Adrenal gland (tissue), 12 donors: Measurements from ENCODE around the gene PTPRF. TPM values are rescaled to one million over a fixed set of nuclear protein-coding genes. Genes with fewer than 3 reads are reported as not detected.

Experiments used
- DNase-seq, 7 donors: peaks; one replicate each; pipeline ENCODE4 v3.0.0-alpha.2; 2019 to 2020
- H3K27ac ChIP-seq, 5 donors: fragments of 200-600 bp; sonication (generic) in 4 of 5; 1 replicate in 3 of 5; 2 replicates in 2 of 5; pipeline versions ENCODE4 v1.5.1 to v1.8.0; 2016 to 2020; ENCODE audit warnings: mild to moderate bottlenecking in 1 of 5
- H3K27me3 ChIP-seq: fragments of 200-600 bp; 2 replicates; pipeline ENCODE4 v1.8.0; 2021
- H3K36me3 ChIP-seq, 2 donors: fragments of 200-600 bp; replicated peaks in 1 of 2; 1 replicate in 1 of 2; 2 replicates in 1 of 2; pipeline versions ENCODE4 v1.5.1 to v1.8.0; 2018 to 2022
- H3K4me1 ChIP-seq, 2 donors: fragments of 200-600 bp; replicated peaks in 1 of 2; 1 replicate in 1 of 2; 2 replicates in 1 of 2; pipeline versions ENCODE4 v1.5.1 to v1.8.0; 2018 to 2021
- H3K4me3 ChIP-seq, 4 donors: fragments of 200-600 bp; sonication (generic) in 3 of 4; one replicate each; pipeline ENCODE4 v1.5.1; 2016 to 2018
- H3K9me3 ChIP-seq, 3 donors: fragments of 200-600 bp; sonication (generic) in 1 of 3; replicated peaks in 1 of 3; 1 replicate in 2 of 3; 2 replicates in 1 of 3; pipeline versions ENCODE4 v1.5.1 to v1.8.0; 2016 to 2021
- CTCF ChIP-seq, 6 experiments: fragments of 450-650 bp in 4 of 6; fragments of 200-600 bp in 2 of 6; sonication (generic) in 1 of 6; IDR thresholded peaks; 1 replicate in 5 of 6; 2 replicates in 1 of 6; pipeline versions ENCODE4 v1.5.1 to v1.8.0; 2016 to 2021; ENCODE audit warnings: antibody characterized with exemption in 6 of 6, mild to moderate bottlenecking in 2 of 6, moderate library complexity in 1 of 6
- POLR2A ChIP-seq, 2 donors: fragments of 450-650 bp; IDR thresholded peaks; one replicate each; pipeline ENCODE4 v1.6.1; 2017; ENCODE audit warnings: antibody characterized with exemption in 2 of 2, mild to moderate bottlenecking in 2 of 2, moderate library complexity in 1 of 2
- WGBS, 4 donors: extraction: QIAGEN DNeasy Blood & Tissue Kit in 2 of 4; methylation state at CpG; one replicate each; pipeline versions ENCODE4 v1.1.5 to v1.1.7; 2013 to 2017; 5-methylcytosine and 5-hydroxymethylcytosine counted together
- intact Hi-C, 2 donors: fragments of 100-400 bp; cut with DNase I; formaldehyde crosslinking; loops; one replicate each; pipeline versions ENCODE4 v1.14.1 to v1.15.0; 2022 to 2023
- polyA plus RNA-seq, 3 donors: library from polyadenylated mRNA; stranded (reverse); fragments of 200-250 nt in 2 of 3; fragments of 350-450 nt in 1 of 3; fragmentation: Illumina TruSeq in 1 of 3; extraction: RNeasy Lipid Tissue Mini Kit (QIAGEN cat#74804) in 1 of 3; gene quantifications; one replicate each; pipeline ENCODE4 v1.2.3, GENCODE V29; 2013 to 2014
- total RNA-seq, 9 donors: library from RNA; depleted of rRNA in 4 of 9; stranded (reverse); fragments of >200 nt in 4 of 9; fragments of 120-200 nt in 1 of 9; fragmentation: NEBNext Ultra II Directional in 1 of 9; extraction: Animal tissue kit (Norgen Biotek cat#: 25700) in 1 of 9; gene quantifications; one replicate each; pipeline versions ENCODE4 v1.1.0 to v1.2.4, GENCODE V29; 2013 to 2023
- donor health status: healthy with polysubstance abuse.
- donor health status: Bipolar disorder and iron deficiency.
- donor health status: DM: yes; HTN: yes; CAD: no.
- donor health status: DM: no; HTN: no; CAD: no.
- donor health status: DM: no; HTN: no; CAD: no.
- donor health status: DM: yes; HTN: yes; CAD: no.

The PTPRF gene
- total and polyA plus RNA-seq, 12 donors: 9.2 to 92.0 (median 30.1) TPM

GRCh38 chr1:43488165-43488564 is 42.5 kb upstream of the PTPRF start:
- H3K4me1 ChIP-seq: no peaks in the 10 kb centered on the region
- H3K4me3 ChIP-seq: no peak overlapping the region
- peaks cover 0 to 11% (median 3%) of the 10 kb centered on the region in 3 donors for H3K9me3 ChIP-seq
- intact Hi-C loops: no loop called here
- H3K27me3 ChIP-seq: no peaks in the 10 kb centered on the region
- no peak for DNase-seq
- H3K27ac ChIP-seq: no peak overlapping the region
- WGBS, 4 donors: 35 to 57% (median 49%) methylated on average over 1 of the region's 1 CpG
- no peak for TF ChIP-seq POLR2A (IDR thresholded peaks at IDR 0.05)
- TF ChIP-seq CTCF (IDR thresholded peaks at IDR 0.05): no peak
- H3K36me3 ChIP-seq: no peaks in the 10 kb centered on the region

GRCh38 chr1:43491061-43491460 is 39.6 kb upstream of the PTPRF start:
- Histone ChIP-seq H3K9me3 (peaks cover 0 to 11% (median 3%) of the 10 kb centered on the region in 3 donors), H3K4me1 (no peaks in the 10 kb centered on the region), H3K27ac (no peak overlapping the region), H3K27me3 (no peaks in the 10 kb centered on the region), H3K4me3 (no peak overlapping the region), H3K36me3 (no peaks in the 10 kb centered on the region)
- DNase-seq: no peak
- 91 to 100% (median 96%) methylated on average over 1 of the region's 1 CpG for WGBS, 4 donors
- intact Hi-C loops: no loop called here
- TF ChIP-seq CTCF (IDR thresholded peaks at IDR 0.05): no peak
- TF ChIP-seq POLR2A (IDR thresholded peaks at IDR 0.05): no peak

GRCh38 chr1:43492826-43493225 is 37.9 kb upstream of the PTPRF start:
- Histone ChIP-seq H3K27me3 (no peaks in the 10 kb centered on the region), H3K27ac (no peak overlapping the region), H3K36me3 (no peaks in the 10 kb centered on the region), H3K4me1 (no peaks in the 10 kb centered on the region), H3K9me3 (peaks cover 0 to 4% (median 3%) of the 10 kb centered on the region in 3 donors), H3K4me3 (no peak overlapping the region)
- intact Hi-C loops: no loop called here
- TF ChIP-seq CTCF (IDR thresholded peaks at IDR 0.05): no peak
- TF ChIP-seq POLR2A (IDR thresholded peaks at IDR 0.05): no peak
- WGBS, 4 donors: 57 to 75% (median 70%) methylated on average over 2 of the region's 2 CpGs
- no peak for DNase-seq

- TF ChIP-seq POLR2A (IDR thresholded peaks at IDR 0.05) (no peak), CTCF (IDR thresholded peaks at IDR 0.05) (no peak)
- H3K4me1 ChIP-seq: no peaks in the 10 kb centered on the region
- H3K9me3 ChIP-seq: peaks cover 0 to 4% (median 3%) of the 10 kb centered on the region in 3 donors
- no peak for DNase-seq
- no peaks in the 10 kb centered on the region for H3K27me3 ChIP-seq
- intact Hi-C loops: no loop called here
- no peak overlapping the region for H3K27ac ChIP-seq
- 54 to 60% (median 57%) methylated on average over 11 of the region's 11 CpGs for WGBS, 4 donors
- no peak overlapping the region for H3K4me3 ChIP-seq
- H3K36me3 ChIP-seq: no peaks in the 10 kb centered on the region
These were observed 36.8 kb upstream of the PTPRF start for GRCh38 chr1:43493661-43494450.
